Esophagus muscularis mucosa (tissue), 4 donors: ENCODE results near the gene GLYATL2. TPM values are rescaled to one million over a fixed set of nuclear protein-coding genes. Genes with fewer than 3 reads are reported as not detected.

Experiments
- DNase-seq: peaks from one replicate; pipeline ENCODE4 v3.0.0-alpha.2; 2017; ENCODE audit errors: extremely low spot score
- H3K27ac ChIP-seq, 4 donors: fragments of 200-600 bp; sonication (generic); replicated peaks in 1 of 4; 1 replicate in 3 of 4; 2 replicates in 1 of 4; pipeline ENCODE4 v1.5.1; 2016 to 2019; ENCODE audit warnings: mild to moderate bottlenecking in 1 of 4
- H3K27me3 ChIP-seq, 4 donors: fragments of 200-600 bp; sonication (generic); one replicate each; pipeline versions ENCODE4 v1.5.1 to v1.6.0; 2016 to 2019
- H3K36me3 ChIP-seq, 4 donors: fragments of 200-600 bp; sonication (generic); one replicate each; pipeline ENCODE4 v1.5.1; 2016 to 2019
- H3K4me1 ChIP-seq, 4 donors: fragments of 200-600 bp; sonication (generic); one replicate each; pipeline ENCODE4 v1.5.1; 2016 to 2019
- H3K4me3 ChIP-seq, 4 donors: fragments of 200-600 bp; sonication (generic); 1 replicate in 2 of 4; 2 replicates in 2 of 4; pipeline ENCODE4 v1.5.1; 2016 to 2019; ENCODE audit warnings: mild to moderate bottlenecking in 4 of 4, moderate library complexity in 1 of 4
- H3K9me3 ChIP-seq, 4 donors: fragments of 200-600 bp; sonication (generic); 1 replicate in 3 of 4; 2 replicates in 1 of 4; pipeline ENCODE4 v1.5.1; 2016 to 2019
- CTCF ChIP-seq, 3 experiments: fragments of 200-600 bp in 2 of 3; fragments of 450-650 bp in 1 of 3; sonication (generic) in 2 of 3; IDR thresholded peaks; one replicate each; pipeline ENCODE4 v1.5.1; 2017 to 2019; ENCODE audit warnings: antibody characterized with exemption in 3 of 3, mild to moderate bottlenecking in 2 of 3, moderate library complexity in 1 of 3
- EP300 ChIP-seq: sonication (generic); formaldehyde crosslinking; IDR thresholded peaks from one replicate; pipeline ENCODE4 v1.6.1; 2017; ENCODE audit warnings: antibody characterized with exemption
- POLR2A ChIP-seq: fragments of 450-650 bp; IDR thresholded peaks from one replicate; pipeline ENCODE4 v1.6.1; 2017; ENCODE audit warnings: antibody characterized with exemption, moderate library complexity, mild to moderate bottlenecking, low read depth
- POLR2AphosphoS5 ChIP-seq, 2 donors: sonication (generic); formaldehyde crosslinking; IDR thresholded peaks; one replicate each; pipeline ENCODE4 v1.6.1; 2017; ENCODE audit warnings: antibody characterized with exemption in 2 of 2
- WGBS: methylation state at CpG from one replicate; pipeline ENCODE4 v1.1.5; 2018; 5-methylcytosine and 5-hydroxymethylcytosine counted together
- intact Hi-C: fragments of 100-400 bp; cut with DNase I; formaldehyde crosslinking; loops from one replicate; pipeline ENCODE4 v1.15.1; 2023
- total RNA-seq, 4 donors: library from RNA; depleted of rRNA; stranded (reverse); fragments of >200 nt; gene quantifications; one replicate each; pipeline versions ENCODE4 v1.1.0 to v1.2.1, GENCODE V29; 2016

Gene GLYATL2
- total RNA-seq, 4 donors from 2014 or later: 0.33 TPM; not detected in 3

DNA sequence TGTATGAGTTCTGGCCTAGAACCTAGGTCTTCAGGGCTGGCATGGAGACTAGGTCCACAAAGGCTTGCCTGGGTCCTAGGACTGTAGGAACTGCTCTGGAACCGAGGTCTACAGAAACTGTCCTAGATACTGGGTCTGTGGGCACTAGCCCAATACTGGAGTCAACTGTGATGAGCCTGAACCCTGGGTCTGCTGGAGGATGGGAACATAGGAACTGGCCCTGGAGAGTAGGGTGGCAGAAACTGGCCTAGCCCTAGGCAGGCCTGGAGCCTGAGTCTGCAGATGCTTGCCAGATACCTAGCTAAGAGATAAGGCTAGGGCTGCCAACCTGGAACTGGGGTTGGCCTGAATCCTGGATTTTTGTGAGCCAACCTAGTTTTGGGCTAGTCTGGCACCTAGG, 19.2 kb upstream of the GLYATL2 start:
- Histone ChIP-seq H3K36me3 (no peaks in the 10 kb centered on the region), H3K27me3 (no peaks in the 10 kb centered on the region), H3K27ac (no peak overlapping the region), H3K9me3 (peaks cover 0 to 3% (median 0%) of the 10 kb centered on the region in 4 donors), H3K4me3 (no peak overlapping the region), H3K4me1 (no peaks in the 10 kb centered on the region)
- no peak for DNase-seq
- TF ChIP-seq EP300 (no peak), POLR2AphosphoS5 (IDR thresholded peaks at IDR 0.05) (no peak)
- intact Hi-C loops: no loop called here
- WGBS: 67% methylated on average over 1 of the region's 1 CpG

DNA sequence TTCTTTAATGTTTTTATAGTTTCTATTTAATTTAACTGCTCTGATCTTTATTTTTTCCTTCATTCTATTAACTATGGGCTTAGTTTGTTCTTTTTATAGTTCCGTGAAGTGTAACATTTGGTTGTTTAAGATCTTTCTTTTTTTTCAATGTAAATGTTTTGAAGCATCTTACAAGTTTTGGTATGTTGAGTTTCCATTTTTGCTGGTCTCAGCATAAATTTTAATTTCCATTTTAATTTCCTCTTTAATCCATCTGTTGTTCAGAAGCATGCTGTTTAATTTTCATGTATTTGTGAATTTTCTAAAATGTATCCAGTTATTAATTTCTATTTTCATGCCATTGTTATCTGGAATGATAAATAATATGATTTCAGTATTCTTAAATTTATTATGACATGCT, 17.0 kb upstream of the GLYATL2 start:
- TF ChIP-seq CTCF (IDR thresholded peaks at IDR 0.05): no peak
- TF ChIP-seq POLR2AphosphoS5 (IDR thresholded peaks at IDR 0.05): no peak
- TF ChIP-seq POLR2A: no peak
- no peak for TF ChIP-seq EP300
- Histone ChIP-seq H3K9me3 (peaks cover 0 to 3% (median 0%) of the 10 kb centered on the region in 4 donors), H3K36me3 (no peaks in the 10 kb centered on the region), H3K4me3 (no peak overlapping the region), H3K4me1 (no peaks in the 10 kb centered on the region), H3K27ac (no peak overlapping the region), H3K27me3 (no peaks in the 10 kb centered on the region)
- intact Hi-C loops: no loop called here
- 82% methylated on average over 1 of the region's 1 CpG for WGBS
- no peak for DNase-seq

DNA sequence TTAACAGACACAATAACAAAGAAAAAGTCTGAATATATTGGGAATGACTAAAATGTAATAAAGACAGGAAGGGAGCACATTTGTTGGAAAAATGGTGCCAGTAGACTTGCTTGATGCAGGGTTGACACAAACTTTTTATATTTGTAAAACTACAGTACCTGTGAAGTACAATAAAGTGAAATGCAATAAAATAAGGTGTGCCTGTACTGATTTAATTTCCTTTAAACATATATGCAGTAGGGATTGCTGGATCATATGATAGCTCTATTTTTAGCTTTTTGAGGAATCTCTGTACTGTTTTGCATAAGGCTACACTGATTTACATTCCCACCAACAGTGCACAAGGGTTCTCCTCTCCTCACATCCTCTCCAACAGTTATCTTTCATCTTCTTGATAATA, 12.3 kb upstream of the GLYATL2 start:
- no peaks in the 10 kb centered on the region for H3K27me3 ChIP-seq
- H3K36me3 ChIP-seq: no peaks in the 10 kb centered on the region
- no peak for DNase-seq
- H3K27ac ChIP-seq: no peak overlapping the region
- TF ChIP-seq POLR2AphosphoS5 (IDR thresholded peaks at IDR 0.05) (no peak), EP300 (no peak), CTCF (IDR thresholded peaks at IDR 0.05) (no peak), POLR2A (no peak)
- no peak overlapping the region for H3K4me3 ChIP-seq
- intact Hi-C loops: no loop called here
- no peaks in the 10 kb centered on the region for H3K4me1 ChIP-seq
- H3K9me3 ChIP-seq: no peaks in the 10 kb centered on the region

- Histone ChIP-seq H3K9me3 (no peaks in the 10 kb centered on the region), H3K27me3 (no peaks in the 10 kb centered on the region), H3K36me3 (no peaks in the 10 kb centered on the region), H3K27ac (no peak overlapping the region), H3K4me1 (no peaks in the 10 kb centered on the region), H3K4me3 (no peak overlapping the region)
- 81% methylated on average over 3 of the region's 3 CpGs for WGBS
- TF ChIP-seq CTCF (IDR thresholded peaks at IDR 0.05) (no peak), EP300 (no peak), POLR2A (no peak), POLR2AphosphoS5 (IDR thresholded peaks at IDR 0.05) (no peak)
- intact Hi-C loops: no loop called here
- DNase-seq: no peak
Observed at GRCh38 chr11:58845386-58845785, 882 bp upstream of the GLYATL2 start.

- WGBS: 81% methylated on average over 5 of the region's 5 CpGs
- H3K4me1 ChIP-seq: no peaks in the 10 kb centered on the region
- no peaks in the 10 kb centered on the region for H3K27me3 ChIP-seq
- intact Hi-C loops: no loop called here
- H3K36me3 ChIP-seq: no peaks in the 10 kb centered on the region
- no peak overlapping the region for H3K27ac ChIP-seq
- no peak overlapping the region for H3K4me3 ChIP-seq
- DNase-seq: no peak
- TF ChIP-seq CTCF (IDR thresholded peaks at IDR 0.05) (no peak), POLR2A (no peak), EP300 (no peak), POLR2AphosphoS5 (IDR thresholded peaks at IDR 0.05) (no peak)
- no peaks in the 10 kb centered on the region for H3K9me3 ChIP-seq
Observed at GRCh38 chr11:58837707-58838388, 6.7 kb downstream of the GLYATL2 start.
